ENCODE measurements around the gene GNL1.

DNA sequence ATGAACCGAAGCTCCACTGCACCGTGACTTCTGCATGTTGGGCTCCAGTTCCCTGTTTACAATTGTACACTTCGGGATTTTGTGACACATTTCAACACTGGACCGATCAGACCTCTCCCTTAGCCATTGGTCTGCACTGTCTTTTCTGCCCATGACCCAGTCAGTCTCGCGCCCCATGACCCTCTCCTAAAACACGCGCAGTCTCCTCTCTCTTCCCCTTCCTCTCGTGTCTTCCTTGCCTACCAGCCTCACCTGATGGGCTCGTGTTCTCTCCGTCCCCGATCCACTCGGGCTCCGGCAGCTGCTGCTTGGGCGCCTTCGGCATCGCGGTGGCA lies 14.4 kb upstream of the GNL1 start:
- TF ChIP-seq, protein P1, sequence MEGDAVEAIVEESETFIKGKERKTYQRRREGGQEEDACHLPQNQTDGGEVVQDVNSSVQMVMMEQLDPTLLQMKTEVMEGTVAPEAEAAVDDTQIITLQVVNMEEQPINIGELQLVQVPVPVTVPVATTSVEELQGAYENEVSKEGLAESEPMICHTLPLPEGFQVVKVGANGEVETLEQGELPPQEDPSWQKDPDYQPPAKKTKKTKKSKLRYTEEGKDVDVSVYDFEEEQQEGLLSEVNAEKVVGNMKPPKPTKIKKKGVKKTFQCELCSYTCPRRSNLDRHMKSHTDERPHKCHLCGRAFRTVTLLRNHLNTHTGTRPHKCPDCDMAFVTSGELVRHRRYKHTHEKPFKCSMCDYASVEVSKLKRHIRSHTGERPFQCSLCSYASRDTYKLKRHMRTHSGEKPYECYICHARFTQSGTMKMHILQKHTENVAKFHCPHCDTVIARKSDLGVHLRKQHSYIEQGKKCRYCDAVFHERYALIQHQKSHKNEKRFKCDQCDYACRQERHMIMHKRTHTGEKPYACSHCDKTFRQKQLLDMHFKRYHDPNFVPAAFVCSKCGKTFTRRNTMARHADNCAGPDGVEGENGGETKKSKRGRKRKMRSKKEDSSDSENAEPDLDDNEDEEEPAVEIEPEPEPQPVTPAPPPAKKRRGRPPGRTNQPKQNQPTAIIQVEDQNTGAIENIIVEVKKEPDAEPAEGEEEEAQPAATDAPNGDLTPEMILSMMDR (IDR thresholded peaks at IDR 0.05), result no peak
- no peak for TF ChIP-seq EZH2 (IDR thresholded peaks at IDR 0.05; ENCODE audit: borderline replicate concordance, insufficient read depth, low read depth, low read length, poor library complexity, severe bottlenecking)

All from B cell (primary cell).